ENCODE measurements around the gene GABARAP. TPM values are rescaled to one million over a fixed set of nuclear protein-coding genes. Genes with fewer than 3 reads are reported as not detected.

Gene GABARAP
- total and polyA plus RNA-seq, 4 experiments from 2014 or later = 324 to 896 (median 534) TPM

GRCh38 chr17:7216242-7217112 lies 25.8 kb downstream of the GABARAP start:
- H3K4me1 ChIP-seq (ENCODE audit: insufficient read depth, low read length) = peaks cover 69% of the 10 kb centered on the region
- no peaks in the 10 kb centered on the region for H3K9me3 ChIP-seq (ENCODE audit: control insufficient read depth in 1 of 2, low read length in 2 of 2)
- H3K4me1 Mint-ChIP-seq = peaks cover 38 to 84% (median 58%) of the 10 kb centered on the region in 4 donors
- H3K36me3 Mint-ChIP-seq = peaks cover 0 to 12% of the 10 kb centered on the region in 2 donors
- ChIA-PET POLR2A (ENCODE audit: partially characterized antibody) (interaction anchor here (0.6 to 15.3 kb wide), 2 partner anchors 19 to 118 kb away, joined by 3 to 435 read pairs; partner anchors contain the start of genes DVL2, GABARAP and PHF23), CTCF (ENCODE audit: partially characterized antibody) (interaction anchor here (0.8 kb wide), 1 partner anchor 171 kb away, joined by 3 read pairs; no protein-coding TSS in a partner anchor)
- no peaks in the 10 kb centered on the region for H3K27me3 ChIP-seq (ENCODE audit: insufficient read depth, low read length)
- peak in 1 of 5 donors; percentile 27 for DNase-seq
- peaks cover 0 to 3% (median 0%) of the 10 kb centered on the region in 8 donors for H3K9me3 Mint-ChIP-seq
- no peak overlapping the region for H3K27ac ChIP-seq (ENCODE audit: low read depth, low read length)
- H3K27me3 Mint-ChIP-seq = peaks cover 0 to 9% of the 10 kb centered on the region in 2 donors
- intact Hi-C loops (cut with micrococcal nuclease) = no loop called here
- no peaks in the 10 kb centered on the region for H3K36me3 ChIP-seq (ENCODE audit: insufficient read depth, low read length)
- peak overlapping the region; percentile 17 to 53 (median 36) for H3K4me3 Mint-ChIP-seq
- H3K4me3 ChIP-seq (ENCODE audit: low read length in 2 of 2) = no peak overlapping the region
- H3K27ac Mint-ChIP-seq = peak overlapping the region; percentile 73 to 98 (median 91)

DNA sequence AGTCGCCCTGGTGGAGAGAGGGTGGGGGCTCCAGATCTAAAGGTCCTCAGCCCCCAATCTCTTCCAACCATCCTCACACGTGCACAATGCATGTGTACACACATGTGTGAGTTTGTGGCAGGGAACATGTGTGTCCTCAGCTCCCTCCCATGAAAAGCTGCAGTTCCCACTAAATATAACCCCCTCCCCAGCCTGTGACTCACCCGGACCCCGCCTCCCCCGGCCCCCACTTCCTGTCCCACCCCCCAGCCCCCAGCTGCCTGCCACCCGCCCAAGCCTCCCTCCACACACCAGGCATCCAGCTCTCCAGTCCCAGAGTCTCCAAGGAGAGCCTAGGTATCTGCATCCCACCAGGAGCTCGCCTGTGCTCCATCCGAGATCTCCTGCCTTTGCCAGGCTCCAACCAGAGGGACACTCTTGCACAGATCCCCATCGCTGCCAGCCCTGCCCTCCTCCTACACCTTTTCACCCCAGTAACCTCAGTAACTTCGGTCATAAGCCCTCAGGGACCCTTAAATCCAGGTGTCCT lies 26.5 kb downstream of the GABARAP start:
- no peaks in the 10 kb centered on the region for H3K27me3 ChIP-seq (ENCODE audit: insufficient read depth, low read length)
- H3K9me3 Mint-ChIP-seq = peaks cover 0 to 3% (median 0%) of the 10 kb centered on the region in 8 donors
- peaks cover 31 to 76% (median 51%) of the 10 kb centered on the region in 4 donors for H3K4me1 Mint-ChIP-seq
- H3K36me3 Mint-ChIP-seq = peaks cover 0 to 7% of the 10 kb centered on the region in 2 donors
- H3K36me3 ChIP-seq (ENCODE audit: insufficient read depth, low read length) = no peaks in the 10 kb centered on the region
- ChIA-PET POLR2A (ENCODE audit: partially characterized antibody) (interaction anchor here (0.6 to 15.3 kb wide), 3 partner anchors 20 to 169 kb away, joined by 3 to 435 read pairs (median 10); partner anchors contain the start of genes DVL2, GABARAP and PHF23), CTCF (ENCODE audit: partially characterized antibody) (interaction anchor here (0.8 kb wide), 1 partner anchor 170 kb away, joined by 3 read pairs; no protein-coding TSS in a partner anchor)
- intact Hi-C loops (cut with micrococcal nuclease) = loop anchor here (1.0 to 2.0 kb wide), 4 partner anchors 91 to 269 kb away; partner anchors contain the start of genes EIF5A, POLR2A and TMEM102
- peak overlapping the region; percentile 96 for H3K27ac ChIP-seq (ENCODE audit: low read depth, low read length)
- H3K4me1 ChIP-seq (ENCODE audit: insufficient read depth, low read length) = peaks cover 62% of the 10 kb centered on the region
- H3K27me3 Mint-ChIP-seq = peaks cover 0 to 10% of the 10 kb centered on the region in 2 donors
- peak overlapping the region; percentile 89 to 100 (median 99) for H3K27ac Mint-ChIP-seq
- H3K9me3 ChIP-seq (ENCODE audit: control insufficient read depth in 1 of 2, low read length in 2 of 2) = no peaks in the 10 kb centered on the region
- no peak overlapping the region for H3K4me3 ChIP-seq (ENCODE audit: low read length in 2 of 2)
- DNase-seq = peak in 1 of 5 donors; percentile 39
- peak overlapping the region in 4 of 8 donors; percentile 18 to 98 (median 29) for H3K4me3 Mint-ChIP-seq

DNA sequence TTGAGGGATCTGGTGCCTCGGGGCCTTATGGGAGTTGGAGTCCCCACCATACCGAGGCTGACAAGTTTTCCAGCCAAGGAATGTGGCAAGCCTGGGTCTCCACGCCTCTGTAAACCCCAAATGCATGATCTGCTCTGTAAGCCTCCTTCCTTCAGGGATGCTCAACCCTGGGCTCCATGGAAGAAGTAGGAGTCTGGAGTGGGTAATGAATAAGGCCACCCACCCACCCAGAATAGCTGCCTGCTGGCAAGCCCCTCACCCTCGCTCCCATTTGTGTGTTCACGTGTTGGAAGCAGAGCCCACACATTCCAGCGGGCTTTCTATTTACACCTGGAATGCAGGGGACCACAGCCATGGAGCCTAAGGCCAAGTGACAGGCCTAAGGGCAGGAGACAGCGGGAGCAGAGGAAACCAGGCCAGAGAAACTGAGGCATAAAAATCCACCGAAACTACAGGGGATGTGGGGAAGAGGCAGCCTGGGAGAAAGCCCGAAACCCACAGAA lies 27.1 kb downstream of the GABARAP start:
- H3K9me3 ChIP-seq (ENCODE audit: control insufficient read depth in 1 of 2, low read length in 2 of 2) = no peaks in the 10 kb centered on the region
- Mint-ChIP-seq H3K4me3 (peak overlapping the region; percentile 90 to 98 (median 93)), H3K9me3 (peaks cover 0 to 3% (median 0%) of the 10 kb centered on the region in 8 donors), H3K36me3 (peaks cover 0 to 5% of the 10 kb centered on the region in 2 donors), H3K27ac (peak overlapping the region; percentile 98 to 100 (median 100)), H3K4me1 (peaks cover 27 to 71% (median 46%) of the 10 kb centered on the region in 4 donors), H3K27me3 (peaks cover 0 to 11% of the 10 kb centered on the region in 2 donors)
- no peaks in the 10 kb centered on the region for H3K36me3 ChIP-seq (ENCODE audit: insufficient read depth, low read length)
- peak overlapping the region; percentile 96 for H3K27ac ChIP-seq (ENCODE audit: low read depth, low read length)
- POLR2A ChIA-PET (ENCODE audit: partially characterized antibody) = interaction anchor here (1.0 to 15.3 kb wide), 7 partner anchors 20 to 368 kb away, joined by 3 to 435 read pairs (median 4); partner anchors contain the start of genes DVL2, GABARAP, GPS2 and MPDU1
- H3K27me3 ChIP-seq (ENCODE audit: insufficient read depth, low read length) = no peaks in the 10 kb centered on the region
- intact Hi-C loops (cut with micrococcal nuclease) = loop anchor here (1.0 to 2.0 kb wide), 4 partner anchors 92 to 269 kb away; partner anchors contain the start of genes EIF5A, POLR2A and TMEM102
- peak in 1 of 5 donors; percentile 47 for DNase-seq
- peaks cover 57% of the 10 kb centered on the region for H3K4me1 ChIP-seq (ENCODE audit: insufficient read depth, low read length)
- CTCF ChIA-PET (ENCODE audit: partially characterized antibody) = interaction anchor here (0.8 to 1.7 kb wide), 3 partner anchors 65 to 169 kb away, joined by 3 to 11 read pairs (median 3); no protein-coding TSS in a partner anchor
- peak overlapping the region in 1 of 2 donors; percentile 73 for H3K4me3 ChIP-seq (ENCODE audit: low read length in 2 of 2)

DNA sequence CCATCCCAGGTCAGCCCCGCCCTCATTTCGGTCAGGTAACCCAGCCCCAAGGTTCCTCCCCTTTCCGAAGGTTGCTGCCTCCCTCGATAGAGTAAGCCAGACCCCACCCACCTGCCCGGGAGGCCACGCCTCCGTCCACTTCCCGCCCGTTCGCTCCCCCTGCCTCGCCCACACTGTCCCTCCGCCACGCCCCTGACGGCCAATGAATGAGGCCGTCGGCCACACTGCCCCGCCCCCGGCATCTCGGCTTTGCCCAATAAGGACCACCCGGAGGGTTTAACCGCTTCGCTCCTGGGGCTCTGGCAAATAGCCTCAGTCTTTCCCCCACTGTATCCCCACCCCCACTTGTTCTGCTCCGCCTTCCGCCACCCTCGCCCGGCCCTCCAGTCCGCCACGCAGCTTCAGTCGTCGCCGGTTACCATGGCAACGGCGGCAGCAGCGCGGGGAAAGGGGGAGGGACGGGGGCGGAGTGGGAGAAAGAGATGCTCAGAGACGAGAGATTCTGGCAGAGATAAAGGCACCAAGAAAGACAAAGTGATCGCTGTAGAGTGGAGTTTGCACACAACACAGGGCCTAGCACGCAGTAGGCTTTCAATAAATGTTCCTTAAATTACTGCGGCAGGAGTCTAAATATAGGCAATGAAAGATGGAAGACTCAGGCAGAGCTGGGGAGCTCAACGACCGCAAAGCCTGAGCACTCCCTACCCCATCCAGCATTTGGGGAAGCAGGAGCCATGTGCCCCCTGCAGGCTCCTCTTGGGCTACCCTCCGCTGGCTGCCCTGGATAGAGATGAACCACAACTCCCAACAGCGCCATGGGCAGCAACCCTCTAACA lies 27.7 kb downstream of the GABARAP start:
- Mint-ChIP-seq H3K36me3 (peaks cover 0 to 5% of the 10 kb centered on the region in 2 donors), H3K4me1 (peaks cover 26 to 67% (median 43%) of the 10 kb centered on the region in 4 donors), H3K4me3 (peak overlapping the region; percentile 90 to 98 (median 93)), H3K9me3 (peaks cover 0 to 3% (median 0%) of the 10 kb centered on the region in 8 donors), H3K27me3 (peaks cover 0 to 13% of the 10 kb centered on the region in 2 donors), H3K27ac (peak overlapping the region; percentile 98 to 100 (median 100))
- ChIA-PET POLR2A (ENCODE audit: partially characterized antibody) (interaction anchor here (0.8 to 15.3 kb wide), 14 partner anchors 9 to 620 kb away, joined by 3 to 435 read pairs (median 4); partner anchors contain the start of genes CTDNEP1, DVL2, ELP5 and GABARAP), CTCF (ENCODE audit: partially characterized antibody) (interaction anchor here (0.9 to 1.7 kb wide), 9 partner anchors 20 to 169 kb away, joined by 3 to 11 read pairs (median 3); partner anchors contain the start of genes DVL2, GABARAP and PHF23)
- Histone ChIP-seq H3K27ac (ENCODE audit: low read depth, low read length) (peak overlapping the region; percentile 96), H3K36me3 (ENCODE audit: insufficient read depth, low read length) (no peaks in the 10 kb centered on the region), H3K27me3 (ENCODE audit: insufficient read depth, low read length) (no peaks in the 10 kb centered on the region), H3K4me3 (ENCODE audit: low read length in 2 of 2) (peak overlapping the region; percentile 68 to 73), H3K4me1 (ENCODE audit: insufficient read depth, low read length) (peaks cover 54% of the 10 kb centered on the region), H3K9me3 (ENCODE audit: control insufficient read depth in 1 of 2, low read length in 2 of 2) (no peaks in the 10 kb centered on the region)
- peak; percentile 97 to 99 (median 98) for DNase-seq
- intact Hi-C loops (cut with micrococcal nuclease) = loop anchor here (1.0 to 2.0 kb wide), 8 partner anchors 9 to 472 kb away; partner anchors contain the start of genes EIF5A, ELP5, PHF23 and POLR2A

- ChIA-PET CTCF (ENCODE audit: partially characterized antibody) (interaction anchor here (0.9 to 1.7 kb wide), 9 partner anchors 20 to 168 kb away, joined by 3 to 11 read pairs (median 3); partner anchors contain the start of genes DVL2, GABARAP and PHF23), POLR2A (ENCODE audit: partially characterized antibody) (interaction anchor here (0.8 to 15.3 kb wide), 13 partner anchors 8 to 621 kb away, joined by 3 to 435 read pairs (median 4); partner anchors contain the start of genes CTDNEP1, DVL2, ELP5 and GABARAP)
- Mint-ChIP-seq H3K9me3 (peaks cover 0 to 3% (median 0%) of the 10 kb centered on the region in 8 donors), H3K27ac (peak overlapping the region; percentile 98 to 100 (median 100)), H3K27me3 (peaks cover 0 to 13% of the 10 kb centered on the region in 2 donors), H3K4me3 (peak overlapping the region; percentile 90 to 98 (median 93)), H3K4me1 (peaks cover 21 to 61% (median 39%) of the 10 kb centered on the region in 4 donors), H3K36me3 (peaks cover 0 to 5% of the 10 kb centered on the region in 2 donors)
- peak overlapping the region; percentile 47 to 73 for H3K4me3 ChIP-seq (ENCODE audit: low read length in 2 of 2)
- intact Hi-C loops (cut with micrococcal nuclease) = loop anchor here (1.0 to 2.0 kb wide), 7 partner anchors 9 to 472 kb away; partner anchors contain the start of genes EIF5A, ELP5, PHF23 and TMEM102
- peaks cover 48% of the 10 kb centered on the region for H3K4me1 ChIP-seq (ENCODE audit: insufficient read depth, low read length)
- no peaks in the 10 kb centered on the region for H3K27me3 ChIP-seq (ENCODE audit: insufficient read depth, low read length)
- peak in 2 of 5 donors; percentile 85 to 91 for DNase-seq
- no peaks in the 10 kb centered on the region for H3K36me3 ChIP-seq (ENCODE audit: insufficient read depth, low read length)
- no peaks in the 10 kb centered on the region for H3K9me3 ChIP-seq (ENCODE audit: control insufficient read depth in 1 of 2, low read length in 2 of 2)
- peak overlapping the region; percentile 96 for H3K27ac ChIP-seq (ENCODE audit: low read depth, low read length)
These were observed 28.4 kb downstream of the GABARAP start for GRCh38 chr17:7213895-7214299.
